ENCODE results near the gene DSTYK.
"Not testable (repeated sequence)": the region's sequence is repeated elsewhere in the genome, so short reads cannot be mapped to it uniquely, and the experiment has no call there.

DSTYK gene

GRCh38 chr1:205217418-205217817 is 5.9 kb upstream of the DSTYK start:
- no peak for DNase-seq

GRCh38 chr1:205216588-205216987 is 5.1 kb upstream of the DSTYK start:
- no peak for DNase-seq

- DNase-seq, result no peak
These were observed 3.3 kb upstream of the DSTYK start for GRCh38 chr1:205214756-205215155.

- no peak for DNase-seq
These were observed 486 bp upstream of the DSTYK start for GRCh38 chr1:205211839-205212536.

GRCh38 chr1:205210756-205211168 is 740 bp downstream of the DSTYK start:
- DNase-seq, result no peak

- no peak for DNase-seq
These were observed 2.7 kb downstream of the DSTYK start for GRCh38 chr1:205208811-205209210.

GRCh38 chr1:205205055-205205454 is 6.4 kb downstream of the DSTYK start:
- no peak for DNase-seq

GRCh38 chr1:205204552-205204951 is 7.0 kb downstream of the DSTYK start:
- DNase-seq, result no peak

GRCh38 chr1:205199931-205200299 is 11.6 kb downstream of the DSTYK start:
- no peak for DNase-seq

- no peak for DNase-seq
These were observed 12.2 kb downstream of the DSTYK start for GRCh38 chr1:205199090-205199930.

- no peak for DNase-seq
These were observed 19.2 kb downstream of the DSTYK start for GRCh38 chr1:205192287-205192686.

- DNase-seq, result no peak
These were observed 19.9 kb downstream of the DSTYK start for GRCh38 chr1:205191622-205192021.

- DNase-seq, result no peak
These were observed 20.5 kb downstream of the DSTYK start for GRCh38 chr1:205190845-205191577.

- DNase-seq, result no peak
These were observed 22.4 kb downstream of the DSTYK start for GRCh38 chr1:205189131-205189530.

- DNase-seq, result no peak
These were observed 22.9 kb downstream of the DSTYK start for GRCh38 chr1:205188596-205188995.

- DNase-seq, result no peak
These were observed 23.4 kb downstream of the DSTYK start for GRCh38 chr1:205188098-205188497.

GRCh38 chr1:205187420-205187819 is 24.1 kb downstream of the DSTYK start:
- DNase-seq, result no peak

- no peak for DNase-seq
These were observed 25.3 kb downstream of the DSTYK start for GRCh38 chr1:205186191-205186590.

GRCh38 chr1:205183676-205184335 is 27.7 kb downstream of the DSTYK start:
- no peak for DNase-seq

- no peak for DNase-seq
These were observed 28.6 kb downstream of the DSTYK start for GRCh38 chr1:205182930-205183329.

GRCh38 chr1:205180331-205180730 is 31.2 kb downstream of the DSTYK start:
- not testable (repeated sequence) for DNase-seq

- DNase-seq, result no peak
These were observed 31.7 kb downstream of the DSTYK start for GRCh38 chr1:205179842-205180241.

- DNase-seq, result peak; percentile 27 to 80
These were observed 38.7 kb downstream of the DSTYK start for GRCh38 chr1:205172729-205173366.

Data from SW 1271 (cell line).